Measurements from ENCODE around the gene CXCL16.

Gene CXCL16

DNA sequence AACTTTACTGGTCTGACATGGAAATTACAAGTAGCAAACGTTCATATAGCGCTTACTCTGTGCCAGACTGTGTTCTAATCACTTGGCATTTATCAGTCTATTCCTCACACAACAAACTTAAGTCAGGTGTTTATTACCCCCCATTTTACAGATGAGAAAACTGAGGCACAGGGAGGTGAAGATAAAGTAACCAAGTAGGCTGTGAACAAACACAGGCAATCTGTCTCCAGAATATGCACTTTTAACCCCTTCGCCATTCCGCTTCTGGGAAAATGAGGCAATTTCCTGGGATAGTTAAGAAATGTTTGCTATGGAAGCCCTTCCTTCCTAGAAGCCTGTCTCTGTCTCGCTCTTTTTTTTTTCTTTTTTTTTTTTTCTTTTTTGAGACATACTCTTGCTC is 12.2 kb upstream of the CXCL16 start:
- ChIA-PET POLR2A (no interaction called here), CTCF (no interaction called here)
- TF ChIP-seq, protein P1, sequence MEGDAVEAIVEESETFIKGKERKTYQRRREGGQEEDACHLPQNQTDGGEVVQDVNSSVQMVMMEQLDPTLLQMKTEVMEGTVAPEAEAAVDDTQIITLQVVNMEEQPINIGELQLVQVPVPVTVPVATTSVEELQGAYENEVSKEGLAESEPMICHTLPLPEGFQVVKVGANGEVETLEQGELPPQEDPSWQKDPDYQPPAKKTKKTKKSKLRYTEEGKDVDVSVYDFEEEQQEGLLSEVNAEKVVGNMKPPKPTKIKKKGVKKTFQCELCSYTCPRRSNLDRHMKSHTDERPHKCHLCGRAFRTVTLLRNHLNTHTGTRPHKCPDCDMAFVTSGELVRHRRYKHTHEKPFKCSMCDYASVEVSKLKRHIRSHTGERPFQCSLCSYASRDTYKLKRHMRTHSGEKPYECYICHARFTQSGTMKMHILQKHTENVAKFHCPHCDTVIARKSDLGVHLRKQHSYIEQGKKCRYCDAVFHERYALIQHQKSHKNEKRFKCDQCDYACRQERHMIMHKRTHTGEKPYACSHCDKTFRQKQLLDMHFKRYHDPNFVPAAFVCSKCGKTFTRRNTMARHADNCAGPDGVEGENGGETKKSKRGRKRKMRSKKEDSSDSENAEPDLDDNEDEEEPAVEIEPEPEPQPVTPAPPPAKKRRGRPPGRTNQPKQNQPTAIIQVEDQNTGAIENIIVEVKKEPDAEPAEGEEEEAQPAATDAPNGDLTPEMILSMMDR (IDR thresholded peaks at IDR 0.05; ENCODE audit: control extremely low read depth, extremely low read depth, low read depth, missing control alignments), result no peak
- no peak for DNase-seq (ENCODE audit: extremely low spot score)

GRCh38 chr17:4750606-4751005 is 10.9 kb upstream of the CXCL16 start:
- CTCF ChIA-PET, result no interaction called here
- POLR2A ChIA-PET, result no interaction called here
- TF ChIP-seq, protein P1 (IDR thresholded peaks at IDR 0.05; ENCODE audit: control extremely low read depth, extremely low read depth, low read depth, missing control alignments), result no peak
- DNase-seq (ENCODE audit: extremely low spot score), result no peak

DNA sequence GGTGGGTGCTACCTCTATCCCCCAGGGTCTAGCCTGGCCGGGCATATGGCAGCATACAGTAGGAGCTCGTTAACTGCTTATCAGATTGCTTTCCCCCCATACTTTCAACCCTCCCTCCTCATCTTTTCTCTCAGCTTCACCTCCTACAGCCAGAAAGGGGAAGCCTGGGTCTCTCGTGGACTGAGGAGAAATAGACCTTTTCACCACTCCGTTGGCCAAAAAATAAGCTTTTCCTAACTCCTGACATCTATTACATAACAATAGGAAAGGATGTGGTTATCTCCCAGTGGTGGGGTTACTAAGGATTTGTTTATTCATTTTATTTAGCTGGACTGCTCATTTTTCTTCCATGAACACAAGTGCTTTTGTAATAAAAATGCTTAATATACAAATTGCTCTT is 9.0 kb upstream of the CXCL16 start:
- ChIA-PET CTCF (interaction anchor here (1.0 kb wide), 1 partner anchor 16 kb away, joined by 3 read pairs; no protein-coding TSS in a partner anchor), POLR2A (no interaction called here)
- DNase-seq (ENCODE audit: extremely low spot score), result no peak
- TF ChIP-seq, protein P1 (IDR thresholded peaks at IDR 0.05; ENCODE audit: control extremely low read depth, extremely low read depth, low read depth, missing control alignments), result no peak

DNA sequence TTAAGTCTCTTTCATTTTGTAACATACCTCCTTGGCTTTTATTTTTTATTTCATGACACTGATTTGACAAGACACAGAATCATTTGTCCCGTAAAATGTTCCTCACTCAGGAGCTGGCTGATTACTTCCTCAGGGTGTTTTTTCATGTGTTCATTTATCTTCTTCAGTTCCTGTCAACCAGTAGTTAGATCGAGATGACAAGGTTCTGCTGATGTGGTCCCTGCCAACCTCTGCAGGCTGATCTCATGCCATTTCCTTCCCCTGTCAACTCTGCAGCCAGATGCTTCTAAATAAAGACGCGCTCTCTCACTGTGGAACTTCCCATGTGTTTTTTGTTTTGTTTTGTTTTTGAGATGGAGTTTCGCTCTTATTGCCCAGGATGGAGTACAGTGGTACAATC is 8.1 kb upstream of the CXCL16 start:
- TF ChIP-seq, protein P1 (IDR thresholded peaks at IDR 0.05; ENCODE audit: control extremely low read depth, extremely low read depth, low read depth, missing control alignments), result no peak
- POLR2A ChIA-PET, result no interaction called here
- CTCF ChIA-PET, result no interaction called here
- DNase-seq (ENCODE audit: extremely low spot score), result no peak

DNA sequence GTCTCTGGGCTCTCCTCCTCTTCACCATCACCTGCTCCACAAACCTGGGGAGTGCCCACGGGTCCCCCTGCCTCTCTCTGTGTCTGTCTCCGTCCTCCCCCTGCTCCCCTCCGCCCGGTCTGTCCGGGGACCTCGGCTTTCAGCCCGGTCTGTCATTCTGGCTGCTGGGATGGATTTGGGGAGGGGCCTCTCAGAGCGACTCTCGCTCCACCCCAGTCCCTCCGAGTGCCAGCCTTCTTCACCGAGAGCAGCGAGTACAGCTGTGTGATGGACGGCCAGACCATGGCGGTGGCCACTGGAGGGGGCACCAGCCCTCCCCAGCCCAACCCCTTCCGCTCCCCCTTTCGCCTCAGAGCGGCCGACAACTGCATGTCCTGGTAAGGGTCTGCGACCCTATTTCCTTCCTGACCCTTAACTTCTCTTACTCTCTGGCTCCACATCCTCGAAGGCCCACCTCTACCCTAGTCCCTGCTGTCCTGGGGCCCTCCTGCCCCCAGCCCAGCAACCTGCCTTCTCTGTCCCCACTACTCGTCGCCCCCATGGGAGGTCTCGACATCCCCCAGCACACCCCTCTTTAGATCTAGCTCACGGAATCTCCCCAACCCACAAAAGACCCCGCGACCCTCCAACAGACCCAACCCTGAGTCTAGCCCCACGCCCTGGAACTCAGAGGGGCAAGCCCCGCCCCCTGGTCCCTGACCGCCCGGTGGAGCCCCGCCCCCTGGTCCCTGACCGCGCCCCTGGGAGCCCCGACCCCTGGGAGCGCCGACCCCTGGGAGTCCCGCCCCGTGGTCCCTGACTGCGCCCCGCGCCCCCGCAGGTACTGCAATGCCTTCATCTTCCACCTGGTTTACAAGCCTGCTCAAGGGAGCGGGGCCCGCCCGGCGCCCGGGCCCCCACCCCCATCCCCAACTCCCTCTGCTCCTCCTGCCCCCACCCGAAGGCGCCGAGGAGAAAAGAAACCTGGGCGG is 5.6 kb upstream of the CXCL16 start:
- ChIA-PET POLR2A (no interaction called here), CTCF (interaction anchor here (1.1 kb wide), 1 partner anchor 163 kb away, joined by 3 read pairs; no protein-coding TSS in a partner anchor)
- TF ChIP-seq, protein P1 (IDR thresholded peaks at IDR 0.05; ENCODE audit: control extremely low read depth, extremely low read depth, low read depth, missing control alignments), result no peak
- no peak for DNase-seq (ENCODE audit: extremely low spot score)

GRCh38 chr17:4743898-4744297 is 4.2 kb upstream of the CXCL16 start:
- TF ChIP-seq, protein P1 (IDR thresholded peaks at IDR 0.05; ENCODE audit: control extremely low read depth, extremely low read depth, low read depth, missing control alignments), result no peak
- POLR2A ChIA-PET, result no interaction called here
- no peak for DNase-seq (ENCODE audit: extremely low spot score)
- CTCF ChIA-PET, result interaction anchor here (1.1 to 1.7 kb wide), 3 partner anchors 11 to 164 kb away, joined by 3 to 4 read pairs (median 4); no protein-coding TSS in a partner anchor
